ENCODE data around the gene TTLL4.

Gene TTLL4, protein sequence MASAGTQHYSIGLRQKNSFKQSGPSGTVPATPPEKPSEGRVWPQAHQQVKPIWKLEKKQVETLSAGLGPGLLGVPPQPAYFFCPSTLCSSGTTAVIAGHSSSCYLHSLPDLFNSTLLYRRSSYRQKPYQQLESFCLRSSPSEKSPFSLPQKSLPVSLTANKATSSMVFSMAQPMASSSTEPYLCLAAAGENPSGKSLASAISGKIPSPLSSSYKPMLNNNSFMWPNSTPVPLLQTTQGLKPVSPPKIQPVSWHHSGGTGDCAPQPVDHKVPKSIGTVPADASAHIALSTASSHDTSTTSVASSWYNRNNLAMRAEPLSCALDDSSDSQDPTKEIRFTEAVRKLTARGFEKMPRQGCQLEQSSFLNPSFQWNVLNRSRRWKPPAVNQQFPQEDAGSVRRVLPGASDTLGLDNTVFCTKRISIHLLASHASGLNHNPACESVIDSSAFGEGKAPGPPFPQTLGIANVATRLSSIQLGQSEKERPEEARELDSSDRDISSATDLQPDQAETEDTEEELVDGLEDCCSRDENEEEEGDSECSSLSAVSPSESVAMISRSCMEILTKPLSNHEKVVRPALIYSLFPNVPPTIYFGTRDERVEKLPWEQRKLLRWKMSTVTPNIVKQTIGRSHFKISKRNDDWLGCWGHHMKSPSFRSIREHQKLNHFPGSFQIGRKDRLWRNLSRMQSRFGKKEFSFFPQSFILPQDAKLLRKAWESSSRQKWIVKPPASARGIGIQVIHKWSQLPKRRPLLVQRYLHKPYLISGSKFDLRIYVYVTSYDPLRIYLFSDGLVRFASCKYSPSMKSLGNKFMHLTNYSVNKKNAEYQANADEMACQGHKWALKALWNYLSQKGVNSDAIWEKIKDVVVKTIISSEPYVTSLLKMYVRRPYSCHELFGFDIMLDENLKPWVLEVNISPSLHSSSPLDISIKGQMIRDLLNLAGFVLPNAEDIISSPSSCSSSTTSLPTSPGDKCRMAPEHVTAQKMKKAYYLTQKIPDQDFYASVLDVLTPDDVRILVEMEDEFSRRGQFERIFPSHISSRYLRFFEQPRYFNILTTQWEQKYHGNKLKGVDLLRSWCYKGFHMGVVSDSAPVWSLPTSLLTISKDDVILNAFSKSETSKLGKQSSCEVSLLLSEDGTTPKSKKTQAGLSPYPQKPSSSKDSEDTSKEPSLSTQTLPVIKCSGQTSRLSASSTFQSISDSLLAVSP

DNA sequence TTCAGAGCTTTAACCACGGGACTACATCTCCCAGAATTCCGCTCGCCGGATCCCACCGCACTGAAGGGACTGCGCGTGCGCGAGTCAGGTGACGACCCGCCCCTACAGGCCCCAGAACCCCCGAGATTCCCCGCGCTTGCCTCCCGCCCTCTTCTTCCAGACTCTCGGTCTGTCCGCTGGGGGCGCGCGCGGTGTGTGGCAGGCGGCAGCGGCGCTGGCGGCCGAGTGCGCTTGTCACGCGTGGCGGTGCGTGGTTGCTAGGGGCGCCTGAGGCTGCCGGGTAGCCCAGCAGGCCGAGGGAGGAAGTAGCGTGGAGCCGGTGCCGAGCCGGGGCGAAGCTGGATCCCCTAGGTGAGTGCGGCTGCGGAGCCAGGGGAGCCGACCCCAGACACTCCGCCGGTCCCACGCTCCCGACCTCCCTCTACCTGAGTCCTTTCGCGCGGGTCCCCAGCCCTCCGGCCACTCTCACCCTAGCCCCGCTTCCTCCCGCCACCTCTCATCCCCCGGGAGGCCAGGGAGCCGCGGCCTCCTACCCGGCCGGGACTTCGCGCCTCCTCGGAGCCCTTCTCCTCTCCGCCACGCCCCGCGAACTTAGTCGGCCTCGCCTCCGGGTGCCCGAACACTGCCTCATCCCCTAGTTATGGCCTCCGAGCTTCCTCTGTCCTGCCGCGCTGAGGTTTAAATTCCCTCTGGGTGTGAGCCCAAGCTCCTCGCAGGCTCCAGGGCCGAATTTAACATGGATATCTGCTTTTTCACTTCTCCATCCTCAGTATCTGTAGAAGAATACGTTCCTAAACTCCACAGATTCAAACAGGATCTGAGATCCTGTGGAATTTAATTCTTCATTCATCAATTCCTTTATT, at the start of gene TTLL4:
Gene TTLL4, plus strand, starts transcription at position 149 of the 863 bp plus-strand sequence. CDS start 26,842 bp downstream, outside the sequence.
- DNase-seq = peak; percentile 99

DNA sequence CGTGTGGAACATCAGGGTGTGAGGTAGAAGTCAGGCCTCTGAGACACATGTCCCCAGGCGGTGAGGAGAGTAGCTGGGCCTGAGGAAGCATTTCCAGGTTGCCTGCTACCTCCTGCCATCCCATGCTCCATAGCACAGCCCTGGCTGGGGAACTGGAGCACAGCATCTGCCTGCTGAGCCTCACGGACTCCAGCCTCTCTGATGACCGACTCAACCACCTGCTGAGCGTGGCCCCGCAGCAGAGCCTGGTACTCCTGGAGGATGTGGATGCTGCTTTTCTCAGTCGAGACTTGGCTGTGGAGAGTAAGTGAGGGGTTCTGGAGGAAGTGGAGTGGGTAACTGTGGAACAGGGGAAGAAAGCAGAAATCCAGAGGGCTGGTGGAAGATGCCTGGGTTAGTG, 48.3 kb upstream of the TTLL4 start:
- no peak for DNase-seq

DNA sequence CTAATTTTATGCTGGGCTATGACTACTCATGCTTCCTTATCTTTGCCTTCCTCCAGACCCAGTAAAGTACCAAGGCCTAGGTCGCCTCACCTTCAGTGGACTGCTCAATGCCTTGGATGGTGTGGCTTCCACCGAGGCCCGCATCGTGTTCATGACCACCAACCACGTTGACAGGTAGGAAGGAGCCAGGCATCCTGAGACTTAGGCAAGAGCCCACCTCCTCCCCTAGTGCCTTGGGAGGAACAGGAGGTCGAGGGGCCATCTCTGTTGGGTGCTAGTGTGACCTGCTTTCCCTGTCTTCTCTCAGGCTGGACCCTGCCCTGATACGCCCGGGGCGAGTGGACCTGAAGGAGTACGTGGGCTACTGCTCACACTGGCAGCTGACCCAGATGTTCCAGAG, 47.8 kb upstream of the TTLL4 start:
- no peak for DNase-seq

DNA sequence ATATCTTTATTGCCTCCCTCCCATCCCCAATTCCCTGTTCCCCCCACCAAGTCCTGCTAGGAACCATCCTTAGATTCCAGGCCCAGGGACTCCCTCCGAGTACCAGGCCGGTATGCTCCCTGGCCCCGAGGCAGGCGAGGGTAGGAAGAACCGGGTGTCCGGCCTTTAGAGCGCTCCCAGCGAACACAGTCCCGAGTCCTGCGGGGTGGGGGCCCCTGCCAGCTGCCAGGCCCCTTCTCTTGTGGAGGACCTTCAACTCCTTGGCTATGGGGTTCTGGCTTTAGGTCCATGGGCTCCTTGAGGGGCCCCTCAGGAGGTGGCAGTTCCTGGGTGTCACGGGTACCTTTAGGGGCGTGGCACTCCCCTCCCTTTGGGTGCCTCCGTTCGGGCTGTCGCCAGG, 46.7 kb upstream of the TTLL4 start:
- no peak for DNase-seq

DNA sequence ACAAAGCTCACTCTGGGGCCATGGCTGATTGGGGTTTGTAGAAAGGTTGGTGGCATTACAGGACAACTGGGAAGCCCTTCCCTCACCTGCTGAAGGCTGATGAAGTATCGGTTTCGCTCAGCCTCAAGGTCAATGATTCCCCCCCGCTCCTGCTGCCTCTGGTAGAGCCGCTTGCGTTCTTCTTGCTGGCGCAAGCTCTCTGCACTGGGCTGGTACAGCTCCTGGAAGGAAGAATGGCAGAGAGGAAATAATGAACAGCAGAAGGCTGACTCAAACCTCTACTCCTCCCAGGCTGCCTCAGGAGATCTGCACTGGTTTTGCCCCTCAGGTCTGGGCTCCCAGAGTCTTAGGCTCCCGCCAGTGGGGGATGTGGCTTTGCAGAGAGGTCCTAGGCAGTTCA, 46.0 kb upstream of the TTLL4 start:
- no peak for DNase-seq

DNA sequence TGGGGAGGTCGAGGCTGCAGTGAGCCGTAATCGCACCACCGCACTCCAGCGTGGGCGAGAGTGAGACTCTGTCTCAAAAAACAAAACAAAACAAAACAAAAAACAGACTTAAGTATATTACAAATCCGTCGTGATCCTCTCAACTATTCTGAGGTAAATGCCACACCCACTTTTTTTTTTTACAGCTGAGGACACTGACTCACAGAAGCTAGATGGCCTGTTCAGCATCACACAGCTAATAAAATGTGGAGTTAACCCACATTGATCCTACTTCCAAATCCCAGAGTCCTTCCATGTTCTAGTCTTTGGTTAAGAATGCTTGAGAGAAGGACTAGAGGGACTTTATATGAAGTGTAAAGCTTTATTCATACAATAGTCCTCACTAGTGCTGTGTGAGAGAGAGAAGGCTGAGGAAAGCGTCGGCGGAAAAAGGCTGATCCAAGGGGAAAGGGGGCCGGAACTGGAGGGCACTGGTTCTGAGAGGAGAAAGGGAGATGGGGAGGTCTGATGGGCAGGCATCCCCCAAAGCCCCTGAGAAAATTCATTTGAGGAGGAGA, 39.5 kb upstream of the TTLL4 start:
- no peak for DNase-seq

DNA sequence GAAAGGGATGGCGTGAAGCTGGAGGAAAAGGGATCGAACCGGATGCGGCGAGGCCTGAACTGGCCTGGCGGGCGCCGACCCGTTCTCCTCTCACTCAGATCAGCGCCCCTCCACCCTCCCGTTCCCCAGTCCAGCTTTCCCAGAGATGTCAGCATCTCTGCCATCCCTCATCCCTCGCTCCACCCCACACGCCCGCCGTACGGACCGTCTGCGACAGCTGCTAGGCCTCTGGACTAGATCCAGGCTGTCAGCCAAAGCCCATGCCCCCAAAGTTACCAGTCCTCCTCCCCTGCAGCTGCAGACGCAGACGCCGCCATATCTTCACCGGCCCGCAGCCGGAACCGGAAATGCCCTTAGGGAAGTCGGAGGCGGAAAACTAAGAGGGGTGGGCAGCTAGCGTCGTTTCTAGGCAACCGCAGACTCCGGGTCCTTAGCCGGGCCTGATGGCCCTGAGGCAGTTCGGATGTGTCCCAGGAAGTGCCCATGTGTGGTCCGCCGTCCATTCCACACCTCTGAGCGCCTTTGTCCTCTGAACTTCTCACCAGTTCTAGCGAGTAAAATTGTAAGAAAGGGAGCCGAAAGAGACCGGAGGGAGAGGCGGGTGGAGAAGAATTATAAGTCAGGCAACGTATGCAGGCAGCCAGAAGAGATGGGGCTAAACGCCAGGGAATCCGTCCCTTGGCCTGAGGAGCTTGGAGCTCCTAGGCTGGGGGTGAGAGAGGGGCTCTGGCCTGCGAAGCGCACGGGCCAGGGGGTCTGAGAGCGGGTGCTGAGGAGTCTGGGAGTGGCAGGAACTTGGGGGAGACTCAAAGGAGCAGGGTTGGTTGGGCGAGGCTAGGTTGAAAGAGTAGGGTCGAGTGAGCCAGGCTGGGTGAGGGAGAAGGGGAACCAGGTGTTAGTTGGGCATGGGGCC, 38.7 kb upstream of the TTLL4 start, which contains the start of the genes RNF25 and STK36:
Gene RNF25, minus strand, starts transcription at position 349 of the 913 bp plus-strand sequence. Its CDS starts 32 bp downstream, at position 317.
Gene STK36, plus strand, starts transcription at position 433 of the 913 bp plus-strand sequence. CDS start 744 bp downstream, outside the sequence.
- peak; percentile 82 for DNase-seq

DNA sequence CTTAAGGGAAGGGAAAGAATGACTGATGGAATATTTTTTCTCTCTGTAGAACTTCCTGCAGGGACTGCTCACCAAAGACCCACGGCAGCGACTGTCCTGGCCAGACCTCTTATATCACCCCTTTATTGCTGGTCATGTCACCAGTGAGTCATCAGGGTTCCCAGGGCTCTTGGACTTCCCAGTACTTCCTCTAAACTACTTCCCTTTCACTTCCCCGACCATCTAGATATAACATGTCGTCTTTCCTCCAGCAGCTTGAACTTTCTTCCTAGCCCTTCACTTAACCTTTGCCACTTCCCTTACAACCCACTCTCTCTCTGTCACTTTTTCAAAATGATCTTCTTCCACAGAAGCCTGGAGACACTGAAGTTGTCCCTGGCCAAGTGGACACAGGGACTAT, 31.5 kb upstream of the TTLL4 start:
- DNase-seq = peak; percentile 93

DNA sequence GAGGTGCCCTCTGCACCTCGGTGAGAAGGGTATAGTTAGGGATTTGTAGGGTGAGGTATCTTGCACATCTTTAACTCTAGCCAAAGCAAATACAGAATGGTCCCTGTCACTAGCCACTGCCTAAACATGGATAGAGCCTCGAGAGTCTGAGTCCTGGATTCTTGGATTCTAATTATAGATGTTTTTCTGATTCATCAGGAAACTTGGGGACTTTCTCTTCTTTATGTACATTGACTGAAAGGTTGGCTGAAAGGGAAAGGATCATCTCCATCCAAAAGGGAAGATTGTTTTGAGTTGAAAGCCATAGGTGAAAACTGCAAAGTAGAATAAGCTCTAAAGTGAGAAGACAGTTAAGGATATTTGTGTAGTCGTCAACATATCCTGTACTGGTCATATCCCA, 30.6 kb upstream of the TTLL4 start:
- no peak for DNase-seq

DNA sequence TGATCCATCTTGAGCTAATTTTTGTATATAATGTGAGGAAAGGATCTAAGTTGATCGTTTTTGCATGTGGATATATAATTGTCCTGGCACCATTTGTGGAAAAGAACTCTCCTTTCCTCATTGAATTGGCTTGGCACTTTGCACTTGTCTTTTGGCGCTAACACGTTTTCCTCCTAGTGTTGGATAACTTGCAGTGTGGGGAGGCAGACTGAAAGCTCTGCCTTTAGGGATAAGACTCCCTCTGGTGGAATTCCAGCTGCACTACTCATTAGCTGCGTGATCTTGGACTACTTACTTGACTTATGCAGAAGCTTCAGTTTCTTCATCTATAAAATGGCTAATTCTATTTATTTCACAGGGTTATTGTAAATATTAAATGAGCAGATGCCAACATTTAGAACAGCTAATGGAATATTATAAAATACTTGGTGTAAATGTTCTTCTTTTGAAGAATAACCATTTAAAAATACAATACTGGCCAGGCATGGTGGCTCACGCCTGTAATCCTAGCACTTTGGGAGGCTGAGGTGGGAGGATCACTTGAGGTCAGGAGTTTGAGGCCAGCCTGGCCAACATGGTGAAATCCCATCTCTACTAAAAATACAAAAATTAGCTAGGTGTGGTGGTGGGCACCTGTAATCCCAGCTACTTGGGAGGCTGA, 23.1 kb upstream of the TTLL4 start:
- DNase-seq = peak; percentile 87

DNA sequence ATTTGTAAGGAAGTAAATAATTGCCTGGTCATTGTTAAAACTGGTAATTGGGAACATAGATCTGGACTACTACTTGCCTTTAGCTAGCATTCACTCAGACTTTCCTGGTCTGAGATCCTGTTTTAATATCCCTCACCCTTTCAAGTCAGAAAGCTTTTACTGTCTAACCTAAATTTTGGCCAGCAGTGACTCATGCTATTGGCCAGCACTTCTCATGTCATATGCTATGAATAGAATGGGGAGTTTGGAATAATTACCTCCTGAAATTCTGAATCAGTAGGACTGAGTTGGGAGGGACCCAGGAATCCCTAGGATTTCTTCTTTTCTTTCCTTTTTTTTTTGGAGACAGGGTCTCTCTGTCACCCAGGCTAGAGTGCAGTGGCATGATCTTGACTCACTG, 19.4 kb upstream of the TTLL4 start:
- no peak for DNase-seq

DNA sequence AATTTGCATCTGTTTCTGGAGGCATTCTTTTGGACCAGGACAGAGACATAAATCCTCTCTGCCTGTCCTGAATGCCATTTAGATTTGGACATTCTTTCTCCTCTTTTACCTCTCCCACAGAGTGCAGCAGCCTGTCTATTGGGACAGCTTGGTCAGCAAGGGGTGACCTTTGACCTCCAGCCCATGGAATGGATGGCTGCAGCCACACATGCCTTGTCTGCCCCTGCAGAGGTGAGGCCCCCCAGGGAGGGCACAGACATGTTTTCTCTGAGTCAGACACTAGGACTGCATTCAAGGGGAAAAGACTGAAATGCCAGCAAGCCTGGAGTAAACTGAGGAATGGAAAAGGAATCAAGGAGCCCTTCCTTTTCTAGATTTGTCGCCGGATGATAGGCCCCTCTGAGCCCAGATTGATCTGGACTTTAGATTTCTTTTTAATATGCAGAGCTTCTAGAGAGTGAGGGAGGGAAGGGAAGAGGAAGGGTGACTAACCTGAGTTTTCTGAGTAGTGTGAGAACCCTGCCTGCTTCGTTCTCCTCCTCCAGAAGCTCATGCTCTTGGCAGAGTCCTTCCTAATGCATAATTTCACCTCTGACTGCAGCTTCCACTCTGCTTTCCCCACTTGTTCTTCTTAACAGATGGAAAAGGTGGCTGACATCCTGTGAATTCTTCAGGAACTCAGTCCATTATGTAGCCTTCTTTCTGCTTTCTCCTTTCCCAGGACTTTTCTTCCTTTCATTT, 16.1 kb upstream of the TTLL4 start:
- no peak for DNase-seq

DNA sequence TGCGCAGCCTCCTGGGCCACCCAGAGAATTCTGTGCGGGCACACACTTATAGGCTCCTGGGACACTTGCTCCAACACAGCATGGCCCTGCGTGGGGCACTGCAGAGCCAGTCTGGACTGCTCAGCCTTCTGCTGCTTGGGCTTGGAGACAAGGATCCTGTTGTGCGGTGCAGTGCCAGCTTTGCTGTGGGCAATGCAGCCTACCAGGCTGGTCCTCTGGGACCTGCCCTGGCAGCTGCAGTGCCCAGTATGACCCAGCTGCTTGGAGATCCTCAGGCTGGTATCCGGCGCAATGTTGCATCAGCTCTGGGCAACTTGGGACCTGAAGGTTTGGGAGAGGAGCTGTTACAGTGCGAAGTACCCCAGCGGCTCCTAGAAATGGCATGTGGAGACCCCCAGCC, 11.8 kb upstream of the TTLL4 start:
- no peak for DNase-seq

DNA sequence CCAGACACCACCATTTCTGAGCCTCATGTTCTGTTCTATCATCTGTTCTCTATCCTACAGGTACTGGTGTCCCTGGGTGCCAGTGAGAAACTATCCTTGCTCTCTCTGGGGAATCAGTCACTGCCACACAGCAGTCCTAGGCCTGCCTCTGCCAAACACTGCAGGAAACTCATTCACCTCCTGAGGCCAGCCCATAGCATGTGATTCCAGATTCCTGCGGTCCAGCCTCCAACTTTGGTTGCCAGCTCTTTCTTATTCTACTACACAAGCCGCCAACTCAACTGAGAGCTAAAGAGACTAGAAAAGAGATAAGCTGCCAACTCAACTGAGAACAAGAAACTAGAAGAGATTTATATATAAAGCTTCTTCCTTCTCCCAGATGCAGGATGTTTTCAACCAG, 8.8 kb upstream of the TTLL4 start:
- DNase-seq = no peak

DNA sequence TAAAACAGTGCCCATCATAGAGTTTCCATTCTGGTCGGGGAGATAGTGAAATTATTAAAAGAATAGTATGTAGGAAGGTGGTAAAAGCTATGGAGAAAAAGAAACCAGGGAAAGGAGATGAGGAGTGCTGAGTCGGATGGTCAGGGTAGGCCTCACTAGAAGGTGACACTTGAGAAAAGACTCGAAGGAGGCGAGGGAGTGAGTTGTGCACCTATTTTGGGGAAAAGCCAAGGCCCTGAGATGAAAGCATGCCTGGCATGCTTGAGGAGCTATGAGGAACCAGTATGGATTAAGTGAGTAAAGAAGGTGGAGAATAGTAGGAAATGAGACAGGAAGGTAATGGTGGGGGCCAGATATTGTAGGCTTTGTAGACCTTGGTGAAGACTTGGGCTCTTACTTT, 7.3 kb upstream of the TTLL4 start:
- no peak for DNase-seq

DNA sequence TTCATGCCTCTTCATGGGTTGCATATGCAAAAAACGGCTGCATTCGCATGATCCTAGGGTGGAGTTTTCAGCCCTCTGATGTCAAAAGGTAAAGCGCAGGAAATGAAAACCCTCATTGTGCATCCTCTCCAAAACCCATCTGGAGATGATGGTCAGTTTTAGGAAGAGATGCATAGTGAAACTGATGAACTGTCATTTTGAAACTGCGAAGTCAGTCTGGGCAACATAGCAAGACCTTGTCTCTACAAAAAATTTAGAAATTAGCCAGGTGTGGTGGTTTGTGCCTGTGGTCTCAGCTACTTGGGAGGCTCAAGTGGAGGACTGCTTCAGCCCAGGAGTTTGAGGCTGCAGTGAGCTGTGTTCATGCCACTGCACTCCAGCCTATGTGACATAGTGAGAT, 2.5 kb upstream of the TTLL4 start:
- no peak for DNase-seq

DNA sequence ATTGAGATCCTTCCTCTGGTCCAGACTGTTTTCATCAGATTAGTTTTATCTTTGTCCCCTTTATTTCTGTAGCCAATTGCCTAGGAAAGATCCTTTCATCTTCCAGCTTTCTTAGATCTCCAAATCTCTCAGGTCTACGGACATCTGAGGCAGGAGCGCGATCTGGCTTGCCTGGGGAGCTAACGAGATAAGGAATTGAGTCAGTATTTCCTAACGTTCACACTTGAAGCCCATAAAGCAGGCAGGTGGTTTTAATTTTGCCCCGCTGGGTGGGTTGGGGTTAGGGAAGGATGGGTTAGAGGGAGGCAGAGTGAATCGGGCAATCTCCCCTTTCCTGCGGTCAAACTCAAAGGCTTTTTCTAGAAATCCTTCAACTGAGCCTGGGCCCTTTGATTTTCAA, 727 bp upstream of the TTLL4 start:
- DNase-seq = no peak

DNA sequence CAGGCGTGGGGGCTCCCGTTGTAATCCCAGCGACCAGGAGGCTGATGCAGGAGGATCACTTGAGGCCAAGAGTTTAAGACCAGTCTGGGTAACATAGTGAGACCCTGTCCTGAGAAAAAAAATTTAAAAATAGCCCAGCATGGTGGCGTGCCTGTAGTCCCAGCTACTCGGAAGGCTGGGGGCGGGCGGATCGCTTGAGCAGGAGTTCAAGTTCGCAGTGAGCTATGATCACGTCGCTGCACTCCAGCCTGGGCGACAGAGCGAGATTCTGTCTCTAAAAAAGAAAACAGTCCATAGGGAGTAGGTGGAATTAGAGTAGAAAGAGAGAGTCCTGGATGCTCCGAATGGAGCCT, 325 bp upstream of the TTLL4 start:
- no peak for DNase-seq

DNA sequence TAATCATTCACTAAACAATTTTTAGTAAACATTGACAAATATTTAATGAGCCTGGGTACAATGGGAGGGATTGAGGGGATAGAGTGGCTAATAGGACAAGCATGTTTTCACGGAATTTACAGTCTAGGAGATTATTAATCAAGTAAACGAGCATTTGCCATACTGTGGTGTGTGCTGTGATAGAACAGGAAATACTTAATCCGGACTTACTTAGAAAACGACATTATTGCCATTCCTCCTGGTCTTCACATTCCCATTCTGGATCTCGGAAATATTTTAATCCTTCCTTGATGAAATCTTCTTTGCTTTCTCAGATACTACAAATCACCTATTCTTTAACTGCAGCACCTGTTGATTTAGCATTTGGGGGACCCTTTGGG, 905 bp downstream of the TTLL4 start:
- DNase-seq = no peak

DNA sequence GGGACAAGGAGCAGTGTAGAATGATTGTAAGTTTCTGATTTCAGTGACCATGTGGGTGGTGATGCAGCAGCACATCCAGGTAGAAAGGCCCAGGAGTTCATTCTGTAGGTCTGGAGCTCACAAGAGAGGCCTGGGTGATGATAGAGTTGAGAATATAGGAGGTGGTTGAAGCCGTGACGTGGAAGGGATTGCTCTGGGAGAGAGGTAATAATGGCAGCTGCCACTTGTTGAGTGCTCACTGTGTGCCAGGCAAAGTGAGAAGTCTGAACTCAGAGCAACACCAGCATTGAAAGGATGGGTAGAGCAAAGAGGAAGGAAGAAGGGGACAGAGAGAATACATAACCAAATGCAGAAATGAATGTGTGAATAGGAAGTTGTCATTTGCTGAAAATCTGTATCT, 3.3 kb downstream of the TTLL4 start:
- DNase-seq = peak; percentile 30

Data from suppressor macrophage treated with lipopolysaccharide for 4 hours (primary cell).